HG03139 (cell line): ENCODE data around the gene CASP2.
"Not testable (repeated sequence)": the region's sequence is repeated elsewhere in the genome, so short reads cannot be mapped to it uniquely, and the experiment has no call there.

ENCODE experiments used
- ATAC-seq: cut with Tn5 transposase; IDR thresholded peaks from one replicate; pipeline ENCODE4 v1.9.1; 2021; ENCODE audit not compliant: unreplicated experiment

The CASP2 gene

GRCh38 chr7:143289888-143290287, 1.7 kb downstream of the CASP2 start:
- not testable (repeated sequence) for ATAC-seq

GRCh38 chr7:143290293-143290692, 2.1 kb downstream of the CASP2 start:
- ATAC-seq = no peak

- ATAC-seq = no peak
These were observed 4.7 kb downstream of the CASP2 start for GRCh38 chr7:143292876-143293275.

- ATAC-seq = no peak
These were observed 7.7 kb downstream of the CASP2 start for GRCh38 chr7:143295870-143296269.

- no peak for ATAC-seq
These were observed 8.5 kb downstream of the CASP2 start for GRCh38 chr7:143296686-143297085.

GRCh38 chr7:143299346-143299745, 11.2 kb downstream of the CASP2 start:
- ATAC-seq = no peak

GRCh38 chr7:143299840-143300239, 11.7 kb downstream of the CASP2 start:
- ATAC-seq = no peak

- ATAC-seq = no peak
These were observed 13.1 kb downstream of the CASP2 start for GRCh38 chr7:143300959-143301935.

GRCh38 chr7:143303733-143304132, 15.6 kb downstream of the CASP2 start:
- no peak for ATAC-seq

GRCh38 chr7:143304938-143305337, 16.8 kb downstream of the CASP2 start:
- no peak for ATAC-seq

GRCh38 chr7:143305423-143306070, 17.4 kb downstream of the CASP2 start:
- ATAC-seq = no peak

- ATAC-seq = no peak
These were observed 20.5 kb downstream of the CASP2 start for GRCh38 chr7:143308632-143309031.

- no peak for ATAC-seq
These were observed 26.0 kb downstream of the CASP2 start for GRCh38 chr7:143314127-143314526.

GRCh38 chr7:143315776-143316175, 27.6 kb downstream of the CASP2 start, which contains the start of gene CLCN1:
Gene CLCN1 (plus strand): TSS chr7:143316111. CDS start chr7:143316213, 102 bp downstream.
- ATAC-seq = no peak

- ATAC-seq = no peak
These were observed 28.3 kb downstream of the CASP2 start for GRCh38 chr7:143316492-143316891.

- ATAC-seq = no peak
These were observed 30.5 kb downstream of the CASP2 start for GRCh38 chr7:143318661-143319060.

GRCh38 chr7:143320620-143321019, 32.5 kb downstream of the CASP2 start:
- ATAC-seq = no peak

GRCh38 chr7:143321242-143321641, 33.1 kb downstream of the CASP2 start:
- no peak for ATAC-seq

- no peak for ATAC-seq
These were observed 33.6 kb downstream of the CASP2 start for GRCh38 chr7:143321734-143322133.

- no peak for ATAC-seq
These were observed 34.8 kb downstream of the CASP2 start for GRCh38 chr7:143322760-143323633.

GRCh38 chr7:143323653-143324052, 35.5 kb downstream of the CASP2 start:
- no peak for ATAC-seq
